Liver (tissue), 9 donors: Measurements from ENCODE around the gene ITGB1BP1. TPM values are rescaled to one million over a fixed set of nuclear protein-coding genes. Genes with fewer than 3 reads are reported as not detected.

Experiments
- DNase-seq: peaks from one replicate; pipeline ENCODE4 v3.0.0-alpha.2; 2017; ENCODE audit warnings: low spot score
- H3K27ac ChIP-seq, 2 donors: one replicate each; pipeline ENCODE4 v1.7.0; 2013; ENCODE audit warnings: inconsistent platforms in 2 of 2, low read length in 2 of 2, control low read depth in 1 of 2, low read depth in 1 of 2, mild to moderate bottlenecking in 1 of 2
- H3K27me3 ChIP-seq, 4 donors: one replicate each; pipeline versions ENCODE4 v1.6.1 to v1.7.0; 2013; ENCODE audit warnings: low read length in 3 of 4, inconsistent platforms in 1 of 4, mild to moderate bottlenecking in 1 of 4, moderate library complexity in 1 of 4; ENCODE audit not compliant: control insufficient read depth in 4 of 4, insufficient read depth in 4 of 4
- H3K36me3 ChIP-seq, 4 donors: one replicate each; pipeline versions ENCODE4 v1.6.1 to v1.7.0; 2013; ENCODE audit warnings: low read length in 3 of 4, mild to moderate bottlenecking in 3 of 4, low read depth in 1 of 4, moderate library complexity in 1 of 4; ENCODE audit not compliant: control insufficient read depth in 4 of 4, insufficient read depth in 3 of 4
- H3K4me1 ChIP-seq, 4 donors: one replicate each; pipeline versions ENCODE4 v1.6.1 to v1.7.0; 2013; ENCODE audit warnings: low read length in 3 of 4, mild to moderate bottlenecking in 3 of 4, moderate library complexity in 1 of 4; ENCODE audit not compliant: control insufficient read depth in 4 of 4, insufficient read depth in 4 of 4
- H3K4me3 ChIP-seq, 3 donors: one replicate each; pipeline versions ENCODE4 v1.6.1 to v1.7.0; 2013; ENCODE audit warnings: low read length in 3 of 3, control low read depth in 1 of 3, low read depth in 1 of 3, mild to moderate bottlenecking in 1 of 3
- H3K9ac ChIP-seq, 2 donors: one replicate each; pipeline ENCODE4 v1.7.0; 2013; ENCODE audit warnings: low read length in 2 of 2, mild to moderate bottlenecking in 2 of 2, moderate library complexity in 2 of 2, control low read depth in 1 of 2, low read depth in 1 of 2
- H3K9me3 ChIP-seq, 4 donors: one replicate each; pipeline versions ENCODE4 v1.6.1 to v1.7.0; 2013; ENCODE audit warnings: low read length in 3 of 4; ENCODE audit not compliant: control insufficient read depth in 4 of 4
- ATF3 ChIP-seq: IDR thresholded peaks from 2 replicates; pipeline ENCODE4 v1.6.1; 2016; ENCODE audit warnings: antibody characterized with exemption
- CTCF ChIP-seq: fragments of 150-350 bp; IDR thresholded peaks from 2 replicates; pipeline ENCODE4 v1.5.1; 2017; ENCODE audit warnings: improper control_type of control experiment, low read depth, low read length; ENCODE audit not compliant: missing input control
- EGR1 ChIP-seq, 2 donors: IDR thresholded peaks; 2 replicates each; pipeline ENCODE4 v1.6.1; 2016 to 2018; ENCODE audit warnings: antibody characterized with exemption in 2 of 2, low read depth in 2 of 2
- FOXA1 ChIP-seq: IDR thresholded peaks from 2 replicates; pipeline ENCODE4 v1.6.1; 2016; ENCODE audit warnings: antibody characterized with exemption
- FOXA2 ChIP-seq: IDR thresholded peaks from 2 replicates; pipeline ENCODE4 v1.6.1; 2016; ENCODE audit warnings: antibody characterized with exemption
- GABPA ChIP-seq, 2 donors: IDR thresholded peaks in 1 of 2; conservative IDR thresholded peaks in 1 of 2; 2 replicates each; pipeline ENCODE4 v1.6.1; 2016; ENCODE audit warnings: antibody characterized with exemption in 2 of 2, mild to moderate bottlenecking in 1 of 2, moderate library complexity in 1 of 2
- HNF4A ChIP-seq, 2 donors: conservative IDR thresholded peaks; 2 replicates each; pipeline ENCODE4 v1.6.1; 2016; ENCODE audit warnings: antibody characterized with exemption in 2 of 2, mild to moderate bottlenecking in 2 of 2
- HNF4G ChIP-seq: IDR thresholded peaks from 2 replicates; pipeline ENCODE4 v1.6.1; 2016; ENCODE audit warnings: antibody characterized with exemption
- JUND ChIP-seq, 2 donors: IDR thresholded peaks; 2 replicates each; pipeline ENCODE4 v1.6.1; 2016; ENCODE audit warnings: antibody characterized with exemption in 2 of 2
- MAX ChIP-seq: IDR thresholded peaks from 2 replicates; pipeline ENCODE4 v1.6.1; 2016; ENCODE audit warnings: antibody characterized with exemption
- NR2F2 ChIP-seq: IDR thresholded peaks from 2 replicates; pipeline ENCODE4 v1.6.1; 2016; ENCODE audit warnings: antibody characterized with exemption
- RAD21 ChIP-seq, 2 donors: IDR thresholded peaks; 2 replicates each; pipeline ENCODE4 v1.6.1; 2016; ENCODE audit warnings: antibody characterized with exemption in 2 of 2, mild to moderate bottlenecking in 2 of 2
- REST ChIP-seq: IDR thresholded peaks from 2 replicates; pipeline ENCODE4 v1.6.1; 2016; ENCODE audit warnings: antibody characterized with exemption, mild to moderate bottlenecking
- RXRA ChIP-seq, 2 donors: IDR thresholded peaks; 2 replicates each; pipeline ENCODE4 v1.6.1; 2017 to 2018; ENCODE audit warnings: antibody characterized with exemption in 2 of 2, mild to moderate bottlenecking in 1 of 2
- SP1 ChIP-seq: IDR thresholded peaks from 2 replicates; pipeline ENCODE4 v1.6.1; 2018; ENCODE audit warnings: antibody characterized with exemption, mild to moderate bottlenecking
- TAF1 ChIP-seq: conservative IDR thresholded peaks from 2 replicates; pipeline ENCODE4 v1.6.1; 2016; ENCODE audit warnings: antibody characterized with exemption, mild to moderate bottlenecking
- YY1 ChIP-seq: IDR thresholded peaks from 2 replicates; pipeline ENCODE4 v1.6.1; 2016; ENCODE audit warnings: antibody characterized with exemption, mild to moderate bottlenecking
- WGBS: extraction: QIAGEN DNeasy Blood & Tissue Kit; methylation state at CpG from one replicate; pipeline ENCODE4 v1.1.7; 2013; 5-methylcytosine and 5-hydroxymethylcytosine counted together
- polyA plus RNA-seq, 2 donors: library from polyadenylated mRNA; stranded (reverse) in 1 of 2; unstranded in 1 of 2; fragments of 200-250 nt in 1 of 2; fragments of >200 nt in 1 of 2; fragmentation: Nextera tagmentation in 1 of 2; extraction: Ambion mirVana in 1 of 2; gene quantifications; one replicate each; pipeline versions ENCODE4 v1.2.1 to v1.2.3, GENCODE V29; 2013 to 2015
- total RNA-seq, 2 donors: library from RNA; depleted of rRNA; stranded (reverse); fragments of >200 nt; gene quantifications; one replicate each; pipeline ENCODE4 v1.2.3, GENCODE V29; 2014
- donor health status: healthy.
- donor health status: healthy.
- donor health status: healthy.
- donor health status: healthy.
- donor health status: healthy.

ITGB1BP1 gene
- total and polyA plus RNA-seq, 4 donors = 6.6 to 30.9 (median 13.7) TPM

GRCh38 chr2:9377461-9378097 is 45.7 kb downstream of the ITGB1BP1 start (continued):
- no peak for TF ChIP-seq GABPA (IDR thresholded peaks at IDR 0.05 in 1 of 2, conservative IDR thresholded peaks at IDR 0.05 in 1 of 2)
- TF ChIP-seq RAD21 (IDR thresholded peaks at IDR 0.05) = no peak

GRCh38 chr2:9375857-9376428 is 47.4 kb downstream of the ITGB1BP1 start:
- H3K36me3 ChIP-seq = no peaks in the 10 kb centered on the region
- no peaks in the 10 kb centered on the region for H3K4me1 ChIP-seq

GRCh38 chr2:9374071-9374730 is 49.1 kb downstream of the ITGB1BP1 start:
- 93% methylated on average over 18 of the region's 18 CpGs for WGBS
- no peak overlapping the region for H3K9ac ChIP-seq
- no peaks in the 10 kb centered on the region for H3K36me3 ChIP-seq
- TF ChIP-seq YY1 = no peak
- TF ChIP-seq EGR1 (IDR thresholded peaks at IDR 0.05; ENCODE audit: low read depth in 2 of 2) = no peak
- TF ChIP-seq CTCF = no peak
- TF ChIP-seq JUND (IDR thresholded peaks at IDR 0.05) = no peak
- TF ChIP-seq ATF3 = no peak
- peak in 1 of 2 donors; percentile 16 for TF ChIP-seq RXRA (IDR thresholded peaks at IDR 0.05)
- no peak for TF ChIP-seq FOXA1
- TF ChIP-seq HNF4A (conservative IDR thresholded peaks at IDR 0.05) = peak; percentile 35 to 46
- no peak for TF ChIP-seq TAF1
- TF ChIP-seq HNF4G = no peak
- TF ChIP-seq NR2F2 = no peak
- peak; percentile 21 for TF ChIP-seq SP1
- TF ChIP-seq GABPA (IDR thresholded peaks at IDR 0.05 in 1 of 2, conservative IDR thresholded peaks at IDR 0.05 in 1 of 2) = no peak
- no peak for TF ChIP-seq MAX
- no peak for TF ChIP-seq FOXA2
- TF ChIP-seq RAD21 (IDR thresholded peaks at IDR 0.05) = no peak

More at GRCh38 chr2:9375857-9376428, 47.4 kb downstream of the ITGB1BP1 start:
- Histone ChIP-seq H3K4me3 (no peak overlapping the region), H3K27me3 (no peaks in the 10 kb centered on the region), H3K9ac (no peak overlapping the region), H3K9me3 (no peaks in the 10 kb centered on the region), H3K27ac (no peak overlapping the region)
- TF ChIP-seq NR2F2 = no peak
- no peak for TF ChIP-seq RXRA (IDR thresholded peaks at IDR 0.05)
- TF ChIP-seq FOXA1 = no peak
- no peak for TF ChIP-seq EGR1 (IDR thresholded peaks at IDR 0.05; ENCODE audit: low read depth in 2 of 2)
- no peak for TF ChIP-seq GABPA (IDR thresholded peaks at IDR 0.05 in 1 of 2, conservative IDR thresholded peaks at IDR 0.05 in 1 of 2)
- no peak for TF ChIP-seq REST
- WGBS = 91% methylated on average over 4 of the region's 4 CpGs
- DNase-seq = no peak

More at GRCh38 chr2:9374071-9374730, 49.1 kb downstream of the ITGB1BP1 start:
- no peak overlapping the region for H3K4me3 ChIP-seq
- H3K27me3 ChIP-seq = no peaks in the 10 kb centered on the region
- DNase-seq = no peak
- H3K9me3 ChIP-seq = no peaks in the 10 kb centered on the region
- no peak overlapping the region for H3K27ac ChIP-seq
- no peaks in the 10 kb centered on the region for H3K4me1 ChIP-seq
